ENCODE data around the gene PLSCR2.

- no peak for TF ChIP-seq TAF1 (conservative IDR thresholded peaks at IDR 0.05)
- no peak for TF ChIP-seq CTCF (IDR thresholded peaks at IDR 0.05; ENCODE audit: low read depth, low read length, missing input control)
- TF ChIP-seq RAD21 (IDR thresholded peaks at IDR 0.05), result no peak
- TF ChIP-seq ZBTB33 (IDR thresholded peaks at IDR 0.05), result no peak
- no peak for TF ChIP-seq SP1 (IDR thresholded peaks at IDR 0.05)
- TF ChIP-seq YY1 (IDR thresholded peaks at IDR 0.05), result no peak
- TF ChIP-seq MAX (IDR thresholded peaks at IDR 0.05), result no peak
- TF ChIP-seq EGR1 (IDR thresholded peaks at IDR 0.05; ENCODE audit: low read depth in 2 of 2), result no peak
- TF ChIP-seq FOXA1 (IDR thresholded peaks at IDR 0.05), result no peak
- no peak for TF ChIP-seq RXRA (IDR thresholded peaks at IDR 0.05)
- no peak for TF ChIP-seq ATF3 (IDR thresholded peaks at IDR 0.05)
Measured at GRCh38 chr3:146407956-146408355, 61.4 kb downstream of the PLSCR2 start.

All from liver (tissue), 3 donors.